Measurements from ENCODE around the gene NXN. TPM values are rescaled to one million over a fixed set of nuclear protein-coding genes. Genes with fewer than 3 reads are reported as not detected.
"Not testable (repeated sequence)": the region's sequence is repeated elsewhere in the genome, so short reads cannot be mapped to it uniquely, and the experiment has no call there.

The NXN gene
- total and polyA plus RNA-seq, 4 donors, result 25.7 to 60.6 (median 44.0) TPM

DNA sequence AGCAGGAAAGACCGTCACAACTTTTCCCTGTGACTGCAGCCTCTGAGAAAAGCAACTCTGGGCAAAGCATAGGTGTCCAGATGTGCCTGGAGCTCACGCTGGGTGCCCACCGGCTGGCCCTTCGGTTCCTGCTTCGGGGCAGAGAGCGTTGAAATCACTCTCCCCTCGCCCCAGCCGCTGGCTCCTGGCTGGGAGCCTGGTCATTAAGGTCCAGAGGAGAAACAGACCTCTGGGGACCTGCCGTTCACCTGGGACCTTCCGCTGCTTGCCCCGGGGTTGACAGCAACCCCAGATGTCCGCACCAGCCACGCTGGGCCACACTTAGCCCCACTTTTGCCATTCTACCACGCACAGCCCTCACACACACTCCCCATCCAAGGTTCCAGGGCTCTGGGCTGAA, 184.3 kb downstream of the NXN start:
- H3K9me3 ChIP-seq (ENCODE audit: control insufficient read depth, insufficient read depth, low read length), result no peaks in the 10 kb centered on the region
- peaks cover 64% of the 10 kb centered on the region for H3K36me3 ChIP-seq (ENCODE audit: control insufficient read depth, insufficient read depth, low read length)
- peak overlapping the region; percentile 14 for H3K4me3 ChIP-seq (ENCODE audit: low read depth, low read length)
- H3K4me1 ChIP-seq (ENCODE audit: control insufficient read depth, insufficient read depth, low read length), result peaks cover 27% of the 10 kb centered on the region
- no peak for DNase-seq (ENCODE audit: low read depth in 4 of 6, low spot score in 6 of 6)
- 47% methylated on average over 14 of the region's 14 CpGs for WGBS (ENCODE audit: insufficient coverage)
- peak overlapping the region; percentile 49 for H3K27ac ChIP-seq (ENCODE audit: low read depth, low read length)
- no peaks in the 10 kb centered on the region for H3K27me3 ChIP-seq (ENCODE audit: control insufficient read depth, insufficient read depth, low read length)

DNA sequence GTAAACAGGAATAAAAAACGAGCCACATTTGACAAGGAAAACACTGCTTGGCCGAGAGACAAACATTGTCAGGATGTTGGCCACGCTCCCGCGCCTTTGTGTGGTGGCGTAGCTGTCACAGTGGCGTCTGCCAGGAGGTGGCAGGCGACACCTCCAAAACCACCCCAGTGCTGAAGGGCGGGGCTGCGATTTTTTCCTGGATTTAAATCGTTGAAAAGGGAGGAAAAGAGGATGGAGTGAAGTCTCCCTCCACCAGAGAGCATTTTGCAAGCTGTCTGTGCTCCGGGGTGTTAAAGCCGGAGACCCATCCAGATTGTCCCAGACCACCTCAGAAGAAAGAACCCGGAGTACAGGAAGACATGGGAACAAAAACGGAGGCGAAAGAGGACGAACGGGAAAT, 184.7 kb downstream of the NXN start:
- Histone ChIP-seq H3K4me3 (ENCODE audit: low read depth, low read length) (peak overlapping the region; percentile 14), H3K9me3 (ENCODE audit: control insufficient read depth, insufficient read depth, low read length) (no peaks in the 10 kb centered on the region), H3K27me3 (ENCODE audit: control insufficient read depth, insufficient read depth, low read length) (no peaks in the 10 kb centered on the region), H3K4me1 (ENCODE audit: control insufficient read depth, insufficient read depth, low read length) (peaks cover 27% of the 10 kb centered on the region), H3K27ac (ENCODE audit: low read depth, low read length) (peak overlapping the region; percentile 49), H3K36me3 (ENCODE audit: control insufficient read depth, insufficient read depth, low read length) (peaks cover 64% of the 10 kb centered on the region)
- peak; percentile 63 to 98 (median 84) for DNase-seq (ENCODE audit: low read depth in 4 of 6, low spot score in 6 of 6)
- WGBS (ENCODE audit: insufficient coverage), result 6% methylated on average over 12 of the region's 18 CpGs

DNA sequence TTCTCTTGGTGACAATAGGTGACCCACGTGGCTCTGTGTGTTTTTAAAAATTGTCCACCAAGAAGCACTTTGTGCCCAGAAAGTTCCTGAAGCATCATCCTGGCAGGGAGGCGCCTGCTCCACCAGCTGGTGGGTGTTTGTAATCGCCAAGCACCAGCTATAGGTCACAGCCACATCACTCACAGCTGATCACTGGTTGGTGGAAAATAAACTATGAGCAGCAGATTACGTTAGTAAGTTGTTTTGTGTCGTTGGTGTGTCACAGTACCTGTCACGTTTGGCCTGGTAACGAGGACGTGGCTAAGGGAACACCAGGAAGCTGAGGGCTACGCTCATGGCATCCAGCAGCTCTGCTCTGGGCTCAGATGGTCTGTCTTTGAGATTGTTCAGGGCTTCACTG, 187.3 kb downstream of the NXN start:
- Histone ChIP-seq H3K27ac (ENCODE audit: low read depth, low read length) (no peak overlapping the region), H3K36me3 (ENCODE audit: control insufficient read depth, insufficient read depth, low read length) (peaks cover 72% of the 10 kb centered on the region), H3K4me3 (ENCODE audit: low read depth, low read length) (no peak overlapping the region), H3K27me3 (ENCODE audit: control insufficient read depth, insufficient read depth, low read length) (no peaks in the 10 kb centered on the region), H3K4me1 (ENCODE audit: control insufficient read depth, insufficient read depth, low read length) (peaks cover 24% of the 10 kb centered on the region), H3K9me3 (ENCODE audit: control insufficient read depth, insufficient read depth, low read length) (no peaks in the 10 kb centered on the region)
- DNase-seq (ENCODE audit: low read depth in 4 of 6, low spot score in 6 of 6), result no peak
- 90% methylated on average over 7 of the region's 9 CpGs for WGBS (ENCODE audit: insufficient coverage)

DNA sequence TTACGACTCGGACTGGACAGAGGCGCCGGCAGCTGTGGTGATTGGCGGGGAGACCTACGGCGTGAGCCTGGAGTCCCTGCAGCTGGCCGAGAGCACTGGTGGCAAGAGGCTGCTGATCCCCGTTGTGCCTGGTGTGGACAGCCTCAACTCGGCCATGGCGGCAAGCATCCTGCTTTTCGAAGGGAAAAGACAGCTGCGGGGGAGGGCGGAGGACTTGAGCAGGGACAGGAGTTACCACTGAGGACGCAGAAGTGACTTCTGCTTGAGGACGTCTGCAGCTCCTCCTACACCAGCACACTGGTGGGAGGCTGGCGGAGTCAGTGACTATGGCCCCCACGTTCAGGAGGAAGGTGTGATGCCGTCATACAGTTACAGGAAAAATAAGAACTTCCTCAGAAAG, 187.7 kb downstream of the NXN start:
- Histone ChIP-seq H3K4me1 (ENCODE audit: control insufficient read depth, insufficient read depth, low read length) (peaks cover 24% of the 10 kb centered on the region), H3K27ac (ENCODE audit: low read depth, low read length) (no peak overlapping the region), H3K4me3 (ENCODE audit: low read depth, low read length) (no peak overlapping the region), H3K9me3 (ENCODE audit: control insufficient read depth, insufficient read depth, low read length) (no peaks in the 10 kb centered on the region), H3K36me3 (ENCODE audit: control insufficient read depth, insufficient read depth, low read length) (peaks cover 71% of the 10 kb centered on the region), H3K27me3 (ENCODE audit: control insufficient read depth, insufficient read depth, low read length) (no peaks in the 10 kb centered on the region)
- no peak for DNase-seq (ENCODE audit: low read depth in 4 of 6, low spot score in 6 of 6)
- WGBS (ENCODE audit: insufficient coverage), result 92% methylated on average over 14 of the region's 19 CpGs

DNA sequence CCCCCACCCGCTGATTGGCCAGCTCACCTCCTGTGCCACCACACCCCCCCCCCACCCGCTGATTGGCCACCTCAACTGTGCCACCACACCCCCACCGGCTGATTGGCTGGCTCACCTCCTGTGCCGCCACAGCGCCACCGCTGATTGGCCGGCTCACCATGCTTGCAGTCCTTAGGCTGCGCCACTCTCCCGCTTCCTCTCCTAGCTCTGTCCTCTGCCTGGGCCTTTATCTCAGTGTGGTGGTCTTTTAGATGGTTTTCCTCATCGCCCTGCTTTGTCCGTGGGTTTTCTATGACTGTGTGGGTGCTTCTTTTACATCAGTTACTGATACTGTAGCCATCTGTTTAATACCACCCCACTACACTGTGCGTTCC, 188.7 kb downstream of the NXN start:
- H3K27ac ChIP-seq (ENCODE audit: low read depth, low read length); H3K27me3 ChIP-seq (ENCODE audit: control insufficient read depth, insufficient read depth, low read length); H3K9me3 ChIP-seq (ENCODE audit: control insufficient read depth, insufficient read depth, low read length): not testable (repeated sequence)
- H3K4me1 ChIP-seq (ENCODE audit: control insufficient read depth, insufficient read depth, low read length), result peaks cover 24% of the 10 kb centered on the region
- peak overlapping the region; percentile 16 for H3K4me3 ChIP-seq (ENCODE audit: low read depth, low read length)
- no CpG with 5 or more reads among the region's 12 CpGs for WGBS (ENCODE audit: insufficient coverage)
- peak in 1 of 6 donors; percentile 86 for DNase-seq (ENCODE audit: low read depth in 4 of 6, low spot score in 6 of 6)
- peaks cover 66% of the 10 kb centered on the region for H3K36me3 ChIP-seq (ENCODE audit: control insufficient read depth, insufficient read depth, low read length)

DNA sequence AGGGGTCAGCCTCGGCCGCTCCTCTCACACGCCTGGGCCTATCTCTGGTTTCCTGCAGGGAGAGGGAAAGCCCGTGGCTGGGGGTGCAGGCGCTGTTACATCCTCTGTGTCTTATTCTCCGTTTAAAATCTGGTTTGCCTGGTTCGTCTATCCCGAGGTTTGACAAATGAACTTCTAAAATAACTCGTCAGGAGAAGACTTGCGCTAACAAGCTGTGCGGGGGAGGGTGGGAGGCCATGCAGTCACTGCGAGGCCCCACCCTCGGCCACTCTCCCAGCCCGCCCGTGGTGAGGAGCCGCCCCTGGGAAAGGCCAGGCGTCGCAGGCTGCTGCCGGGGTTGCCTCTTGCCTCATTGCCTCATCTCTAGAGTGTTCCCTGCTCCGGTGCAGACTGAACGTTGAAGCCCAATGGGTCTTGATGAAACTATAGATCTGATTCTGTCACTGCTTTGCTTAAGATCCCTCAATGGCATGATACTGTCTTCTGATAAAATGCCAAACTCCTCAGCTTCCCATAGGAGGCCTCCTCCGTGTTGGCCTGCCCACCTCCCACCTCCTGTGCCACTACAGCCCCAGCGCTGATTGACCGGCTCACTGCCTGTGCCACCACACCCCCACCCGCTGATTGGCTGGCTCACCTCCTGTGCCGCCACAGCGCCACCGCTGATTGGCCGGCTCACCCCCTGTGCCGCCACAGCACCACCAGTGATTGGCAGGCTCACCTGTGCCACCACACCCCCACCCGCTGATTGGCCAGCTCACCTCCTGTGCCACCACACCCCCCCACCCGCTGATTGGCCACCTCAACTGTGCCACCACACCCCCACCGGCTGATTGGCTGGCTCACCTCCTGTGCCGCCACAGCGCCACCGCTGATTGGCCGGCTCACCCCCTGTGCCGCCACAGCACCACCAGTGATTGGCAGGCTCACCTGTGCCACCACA, 189.4 kb downstream of the NXN start:
- WGBS (ENCODE audit: insufficient coverage), result 46% methylated on average over 29 of the region's 38 CpGs
- H3K4me3 ChIP-seq (ENCODE audit: low read depth, low read length); H3K27ac ChIP-seq (ENCODE audit: low read depth, low read length); H3K27me3 ChIP-seq (ENCODE audit: control insufficient read depth, insufficient read depth, low read length); H3K9me3 ChIP-seq (ENCODE audit: control insufficient read depth, insufficient read depth, low read length): not testable (repeated sequence)
- Histone ChIP-seq H3K4me1 (ENCODE audit: control insufficient read depth, insufficient read depth, low read length) (peaks cover 18% of the 10 kb centered on the region), H3K36me3 (ENCODE audit: control insufficient read depth, insufficient read depth, low read length) (peaks cover 60% of the 10 kb centered on the region)
- DNase-seq (ENCODE audit: low read depth in 4 of 6, low spot score in 6 of 6), result peak in 2 of 6 donors; percentile 56 to 92

DNA sequence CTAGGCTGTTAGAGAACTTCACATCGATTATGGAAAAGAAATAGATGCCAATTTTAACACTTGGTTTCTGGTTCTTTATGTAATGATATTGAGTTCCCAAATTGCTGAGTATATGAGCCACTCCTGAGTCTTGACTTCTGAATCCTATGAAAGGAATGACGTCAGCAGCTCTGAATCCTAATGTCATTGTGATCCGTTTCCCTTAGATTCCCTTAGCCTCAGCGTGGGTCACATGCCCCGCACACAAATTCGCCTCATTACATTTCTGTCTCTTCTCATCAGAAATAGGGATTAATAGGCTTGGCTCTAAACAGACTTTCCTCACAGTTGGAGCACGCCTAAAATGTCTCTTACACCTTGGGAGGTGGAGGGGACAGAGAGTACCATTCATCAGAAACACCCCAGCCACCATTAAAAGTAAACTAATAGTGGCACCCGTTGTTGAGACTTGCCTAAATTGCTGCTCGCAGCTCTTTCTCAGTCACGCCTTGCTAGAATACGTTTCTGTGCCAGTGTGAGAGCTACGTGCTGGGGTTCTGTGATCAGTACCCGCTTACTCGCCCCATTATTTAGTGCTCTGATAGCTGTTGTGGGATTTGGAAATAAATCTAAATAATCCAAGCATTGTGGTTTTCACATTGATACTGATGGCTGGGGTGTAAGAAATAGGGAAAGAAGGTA, 190.3 kb downstream of the NXN start:
- WGBS (ENCODE audit: insufficient coverage), result 83% methylated on average over 2 of the region's 14 CpGs
- DNase-seq (ENCODE audit: low read depth in 4 of 6, low spot score in 6 of 6), result no peak
- H3K4me1 ChIP-seq (ENCODE audit: control insufficient read depth, insufficient read depth, low read length), result peaks cover 11% of the 10 kb centered on the region
- no peaks in the 10 kb centered on the region for H3K27me3 ChIP-seq (ENCODE audit: control insufficient read depth, insufficient read depth, low read length)
- peaks cover 60% of the 10 kb centered on the region for H3K36me3 ChIP-seq (ENCODE audit: control insufficient read depth, insufficient read depth, low read length)
- no peaks in the 10 kb centered on the region for H3K9me3 ChIP-seq (ENCODE audit: control insufficient read depth, insufficient read depth, low read length)
- H3K4me3 ChIP-seq (ENCODE audit: low read depth, low read length), result no peak overlapping the region
- H3K27ac ChIP-seq (ENCODE audit: low read depth, low read length), result no peak overlapping the region

DNA sequence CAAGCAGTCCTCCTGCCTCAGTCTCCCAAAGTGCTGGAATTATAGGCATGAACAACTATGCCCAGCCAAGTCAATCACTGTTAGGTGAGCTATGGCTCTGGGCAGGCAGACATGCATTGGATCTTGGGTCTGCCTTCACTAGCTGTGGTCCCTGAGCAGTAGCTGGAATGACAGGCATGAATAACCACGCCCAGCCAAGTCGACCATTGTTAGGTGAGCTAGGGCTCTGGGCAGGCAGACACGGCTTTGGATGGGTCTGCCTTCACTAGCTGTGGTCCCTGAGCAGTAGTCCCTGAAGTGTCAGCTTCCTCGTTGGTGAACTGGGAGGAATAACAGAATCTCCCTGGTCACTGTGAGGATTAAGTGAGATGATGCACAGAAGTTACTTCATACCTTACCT, 191.0 kb downstream of the NXN start:
- peaks cover 55% of the 10 kb centered on the region for H3K36me3 ChIP-seq (ENCODE audit: control insufficient read depth, insufficient read depth, low read length)

DNA sequence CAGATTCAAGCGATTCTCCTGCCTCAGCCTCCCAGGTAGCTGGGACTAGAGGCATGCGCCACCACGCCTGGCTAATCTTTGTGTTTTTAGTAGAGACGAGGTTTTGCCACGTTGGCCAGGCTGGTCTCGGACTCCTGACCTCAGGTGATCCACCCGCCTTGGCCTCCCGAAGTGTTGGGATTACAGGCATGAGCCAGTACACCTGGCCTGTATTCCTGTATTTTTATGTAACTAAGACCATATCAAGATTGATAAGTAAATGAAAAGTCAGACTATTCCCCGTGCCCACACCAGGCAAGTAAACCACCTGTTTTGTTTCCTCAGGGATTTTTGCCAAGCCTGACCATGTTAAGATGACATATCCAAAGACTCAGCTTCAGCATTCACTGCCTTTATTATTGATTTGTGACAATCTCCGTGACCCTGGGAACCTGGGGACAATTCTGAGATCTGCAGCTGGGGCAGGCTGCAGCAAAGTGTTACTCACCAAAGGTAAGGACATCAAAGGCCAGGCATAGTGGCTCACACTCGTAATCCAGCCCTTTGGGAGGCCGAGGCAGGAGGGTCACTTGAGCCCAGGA, 191.8 kb downstream of the NXN start:
- Histone ChIP-seq H3K9me3 (ENCODE audit: control insufficient read depth, insufficient read depth, low read length) (no peaks in the 10 kb centered on the region), H3K27me3 (ENCODE audit: control insufficient read depth, insufficient read depth, low read length) (no peaks in the 10 kb centered on the region), H3K36me3 (ENCODE audit: control insufficient read depth, insufficient read depth, low read length) (peaks cover 46% of the 10 kb centered on the region), H3K27ac (ENCODE audit: low read depth, low read length) (no peak overlapping the region), H3K4me3 (ENCODE audit: low read depth, low read length) (no peak overlapping the region), H3K4me1 (ENCODE audit: control insufficient read depth, insufficient read depth, low read length) (peaks cover 11% of the 10 kb centered on the region)
- no peak for DNase-seq (ENCODE audit: low read depth in 4 of 6, low spot score in 6 of 6)
- WGBS (ENCODE audit: insufficient coverage), result 100% methylated on average over 4 of the region's 12 CpGs

More for the DNA sequence above, 191.0 kb downstream of the NXN start:
- Histone ChIP-seq H3K9me3 (ENCODE audit: control insufficient read depth, insufficient read depth, low read length) (no peaks in the 10 kb centered on the region), H3K4me1 (ENCODE audit: control insufficient read depth, insufficient read depth, low read length) (peaks cover 6% of the 10 kb centered on the region), H3K27me3 (ENCODE audit: control insufficient read depth, insufficient read depth, low read length) (no peaks in the 10 kb centered on the region), H3K4me3 (ENCODE audit: low read depth, low read length) (no peak overlapping the region), H3K27ac (ENCODE audit: low read depth, low read length) (no peak overlapping the region)
- 84% methylated on average over 3 of the region's 4 CpGs for WGBS (ENCODE audit: insufficient coverage)
- DNase-seq (ENCODE audit: low read depth in 4 of 6, low spot score in 6 of 6), result no peak

Data from spinal cord (tissue), 10 donors.